Measurements from ENCODE around the gene MFSD12.
A peak's percentile ranks its signal among the peaks of the same experiment; 100 is the strongest.

Gene MFSD12

DNA sequence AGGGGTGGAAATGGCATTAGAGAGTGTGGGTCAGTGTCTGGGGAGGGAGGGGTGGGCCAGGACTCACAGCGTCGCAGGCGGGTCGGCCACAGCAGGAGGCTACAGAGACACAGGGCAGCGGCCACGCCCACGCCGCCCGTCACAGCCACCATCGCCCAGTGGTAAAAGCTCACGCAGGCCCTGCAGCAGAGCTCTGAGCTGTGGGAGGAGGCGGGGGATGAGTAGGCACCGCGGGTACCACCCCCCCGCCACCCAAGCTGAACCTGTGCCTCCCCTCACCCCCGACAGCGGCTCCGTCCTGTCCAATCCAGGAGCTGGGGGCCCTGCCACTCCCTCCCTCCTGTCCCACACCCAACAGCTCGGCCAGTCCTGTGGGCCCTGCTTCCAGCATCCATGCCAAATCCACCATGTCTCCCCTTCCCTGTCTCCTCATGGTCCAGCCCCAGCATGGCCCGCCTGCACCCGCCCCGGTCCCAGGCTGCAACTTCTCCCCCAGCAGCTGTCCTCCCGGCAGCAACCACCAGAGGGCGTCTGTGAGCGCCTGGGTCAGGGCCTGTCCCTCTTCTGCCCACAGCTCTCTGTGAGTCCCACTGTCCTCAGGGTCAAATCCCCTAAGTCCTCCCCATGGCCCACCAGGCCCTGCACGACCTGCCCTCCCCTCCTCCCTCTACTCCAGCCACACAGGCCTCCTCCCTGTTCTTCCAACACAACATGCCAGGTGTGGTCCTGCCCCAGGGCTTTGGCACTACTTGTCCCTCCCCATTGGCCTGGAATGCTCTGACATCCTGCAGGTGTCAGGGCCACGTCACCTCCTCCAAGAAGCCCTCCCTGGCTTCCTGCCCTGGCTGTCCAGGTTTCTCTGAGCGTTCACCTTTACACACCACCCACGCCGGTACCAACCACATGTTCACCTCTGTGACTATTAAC lies 12.4 kb downstream of the MFSD12 start:
- H3K4me2 ChIP-seq (ENCODE audit: low read depth, low read length, poor library complexity, severe bottlenecking), result no peak overlapping the region
- TF ChIP-seq, protein P1, sequence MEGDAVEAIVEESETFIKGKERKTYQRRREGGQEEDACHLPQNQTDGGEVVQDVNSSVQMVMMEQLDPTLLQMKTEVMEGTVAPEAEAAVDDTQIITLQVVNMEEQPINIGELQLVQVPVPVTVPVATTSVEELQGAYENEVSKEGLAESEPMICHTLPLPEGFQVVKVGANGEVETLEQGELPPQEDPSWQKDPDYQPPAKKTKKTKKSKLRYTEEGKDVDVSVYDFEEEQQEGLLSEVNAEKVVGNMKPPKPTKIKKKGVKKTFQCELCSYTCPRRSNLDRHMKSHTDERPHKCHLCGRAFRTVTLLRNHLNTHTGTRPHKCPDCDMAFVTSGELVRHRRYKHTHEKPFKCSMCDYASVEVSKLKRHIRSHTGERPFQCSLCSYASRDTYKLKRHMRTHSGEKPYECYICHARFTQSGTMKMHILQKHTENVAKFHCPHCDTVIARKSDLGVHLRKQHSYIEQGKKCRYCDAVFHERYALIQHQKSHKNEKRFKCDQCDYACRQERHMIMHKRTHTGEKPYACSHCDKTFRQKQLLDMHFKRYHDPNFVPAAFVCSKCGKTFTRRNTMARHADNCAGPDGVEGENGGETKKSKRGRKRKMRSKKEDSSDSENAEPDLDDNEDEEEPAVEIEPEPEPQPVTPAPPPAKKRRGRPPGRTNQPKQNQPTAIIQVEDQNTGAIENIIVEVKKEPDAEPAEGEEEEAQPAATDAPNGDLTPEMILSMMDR (conservative IDR thresholded peaks at IDR 0.05; ENCODE audit: low read length), result peak; percentile 83
- TF ChIP-seq EZH2phosphoT487 (IDR thresholded peaks at IDR 0.05; ENCODE audit: borderline replicate concordance), result no peak
- no peaks in the 10 kb centered on the region for H4K20me1 ChIP-seq (ENCODE audit: insufficient read depth, low read length, poor library complexity, severe bottlenecking)
- no peak overlapping the region for H3K4me3 ChIP-seq (ENCODE audit: low read length, poor library complexity, severe bottlenecking)
- peaks cover 3% of the 10 kb centered on the region; the same call in 1 of the 2 replicates for H3K36me3 ChIP-seq (ENCODE audit: insufficient read depth, low read length)
- H3K9ac ChIP-seq (ENCODE audit: low read depth, low read length, poor library complexity, severe bottlenecking), result no peak overlapping the region
- no peak overlapping the region for H2AFZ ChIP-seq (ENCODE audit: low read length)
- H3K4me1 ChIP-seq (ENCODE audit: insufficient read depth, low read length, poor library complexity, severe bottlenecking), result no peaks in the 10 kb centered on the region
- H3K9me3 ChIP-seq (ENCODE audit: insufficient read depth, low read depth, low read length), result no peaks in the 10 kb centered on the region
- no peaks in the 10 kb centered on the region for H3K9me2 ChIP-seq (replicated peaks; ENCODE audit: low read depth, low read length)
- no peaks in the 10 kb centered on the region for H3K27me3 ChIP-seq (ENCODE audit: insufficient read depth, low read length, poor library complexity, severe bottlenecking)
- H3K79me2 ChIP-seq (ENCODE audit: insufficient read depth, low read length), result no peaks in the 10 kb centered on the region
- H3F3A ChIP-seq (ENCODE audit: low read depth), result no peaks in the 10 kb centered on the region

DNA sequence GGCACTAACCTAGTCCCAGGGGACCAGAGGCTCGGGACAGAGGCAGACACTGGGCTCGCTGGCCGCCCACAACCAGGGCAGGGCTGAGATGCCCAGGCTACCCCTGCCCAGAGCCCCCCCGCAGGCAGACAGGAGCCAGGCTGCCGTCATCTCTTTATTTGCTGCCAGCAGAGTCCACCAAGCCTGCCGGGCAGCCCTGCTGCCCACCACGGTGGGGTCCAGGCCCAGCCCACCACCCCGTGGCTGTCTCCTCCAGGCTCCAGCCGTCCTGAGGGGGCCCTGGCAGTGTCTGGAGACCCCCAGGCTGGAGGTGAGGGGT lies 13.4 kb downstream of the MFSD12 start:
- no peaks in the 10 kb centered on the region for H3K4me1 ChIP-seq (ENCODE audit: insufficient read depth, low read length, poor library complexity, severe bottlenecking)
- no peak overlapping the region for H3K4me3 ChIP-seq (ENCODE audit: low read length, poor library complexity, severe bottlenecking)
- H3K36me3 ChIP-seq (ENCODE audit: insufficient read depth, low read length), result peaks cover 5% of the 10 kb centered on the region; the same call in 1 of the 2 replicates

DNA sequence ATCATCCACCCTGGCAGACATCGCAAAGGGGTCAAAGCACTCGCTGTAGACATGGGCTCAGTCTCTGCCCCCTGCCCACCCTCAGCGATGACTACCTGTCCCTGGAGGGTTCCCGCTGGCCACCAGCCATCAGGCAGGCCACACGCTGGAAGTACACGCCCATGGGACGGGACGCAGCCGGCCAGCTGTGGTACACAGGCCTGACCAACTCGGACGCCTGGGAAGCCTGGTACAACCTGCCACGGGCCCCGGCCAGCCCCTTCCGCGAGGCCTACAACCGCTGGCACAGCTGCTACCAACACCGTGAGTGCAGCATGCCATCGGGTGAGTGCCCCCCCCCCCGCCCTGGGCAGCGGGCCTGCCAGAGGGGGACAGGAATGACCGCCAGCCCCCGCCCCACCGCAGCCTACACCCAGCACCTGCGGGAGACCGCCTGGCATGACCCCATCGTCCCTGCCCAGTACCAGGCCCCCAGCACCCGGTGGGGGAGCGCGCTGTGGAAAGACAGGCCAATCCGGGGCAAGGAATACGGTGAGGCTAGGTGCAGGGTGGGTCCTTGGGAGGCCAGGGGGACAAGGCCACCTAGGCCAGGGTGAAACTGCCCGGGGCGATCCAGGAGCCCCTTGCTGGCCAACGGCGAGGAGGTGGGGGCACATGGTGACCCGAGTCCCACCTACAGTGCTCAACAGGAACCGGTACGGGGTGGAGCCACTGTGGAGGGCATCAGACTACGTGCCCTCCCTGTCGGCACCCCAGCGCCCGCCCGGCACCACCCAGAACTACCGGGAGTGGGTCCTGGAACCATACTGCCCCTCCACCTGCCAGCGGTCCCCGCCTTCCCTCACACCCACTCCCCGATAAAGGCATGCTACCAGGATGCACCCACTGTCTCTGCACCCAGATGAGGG lies 14.0 kb downstream of the MFSD12 start:
- peaks cover 7% of the 10 kb centered on the region; the same call in 1 of the 2 replicates for H3K36me3 ChIP-seq (ENCODE audit: insufficient read depth, low read length)
- no peaks in the 10 kb centered on the region for H3F3A ChIP-seq (ENCODE audit: low read depth)
- TF ChIP-seq, protein P1 (conservative IDR thresholded peaks at IDR 0.05; ENCODE audit: low read length), result no peak
- no peak for TF ChIP-seq EZH2phosphoT487 (IDR thresholded peaks at IDR 0.05; ENCODE audit: borderline replicate concordance)
- no peaks in the 10 kb centered on the region for H3K9me2 ChIP-seq (replicated peaks; ENCODE audit: low read depth, low read length)
- H3K27me3 ChIP-seq (ENCODE audit: insufficient read depth, low read length, poor library complexity, severe bottlenecking), result no peaks in the 10 kb centered on the region
- no peaks in the 10 kb centered on the region for H3K4me1 ChIP-seq (ENCODE audit: insufficient read depth, low read length, poor library complexity, severe bottlenecking)
- no peaks in the 10 kb centered on the region for H3K9me3 ChIP-seq (ENCODE audit: insufficient read depth, low read depth, low read length)
- no peaks in the 10 kb centered on the region for H3K79me2 ChIP-seq (ENCODE audit: insufficient read depth, low read length)
- H4K20me1 ChIP-seq (ENCODE audit: insufficient read depth, low read length, poor library complexity, severe bottlenecking), result no peaks in the 10 kb centered on the region
- no peak overlapping the region for H3K4me2 ChIP-seq (ENCODE audit: low read depth, low read length, poor library complexity, severe bottlenecking)
- no peak overlapping the region for H3K9ac ChIP-seq (ENCODE audit: low read depth, low read length, poor library complexity, severe bottlenecking)
- no peak overlapping the region for H3K4me3 ChIP-seq (ENCODE audit: low read length, poor library complexity, severe bottlenecking)
- no peak overlapping the region for H2AFZ ChIP-seq (ENCODE audit: low read length)

More for the DNA sequence above, 13.4 kb downstream of the MFSD12 start:
- Histone ChIP-seq H4K20me1 (ENCODE audit: insufficient read depth, low read length, poor library complexity, severe bottlenecking) (no peaks in the 10 kb centered on the region), H3F3A (ENCODE audit: low read depth) (no peaks in the 10 kb centered on the region), H3K9ac (ENCODE audit: low read depth, low read length, poor library complexity, severe bottlenecking) (no peak overlapping the region), H3K9me3 (ENCODE audit: insufficient read depth, low read depth, low read length) (no peaks in the 10 kb centered on the region), H3K4me2 (ENCODE audit: low read depth, low read length, poor library complexity, severe bottlenecking) (no peak overlapping the region), H3K79me2 (ENCODE audit: insufficient read depth, low read length) (no peaks in the 10 kb centered on the region), H2AFZ (ENCODE audit: low read length) (no peak overlapping the region), H3K9me2 (replicated peaks; ENCODE audit: low read depth, low read length) (no peaks in the 10 kb centered on the region), H3K27me3 (ENCODE audit: insufficient read depth, low read length, poor library complexity, severe bottlenecking) (no peaks in the 10 kb centered on the region)
- TF ChIP-seq, protein P1 (conservative IDR thresholded peaks at IDR 0.05; ENCODE audit: low read length), result no peak
- no peak for TF ChIP-seq EZH2phosphoT487 (IDR thresholded peaks at IDR 0.05; ENCODE audit: borderline replicate concordance)

All from Loucy (cell line).